GM12878 (cell line): ENCODE results near the gene BTG2. TPM values are rescaled to one million over a fixed set of nuclear protein-coding genes. Genes with fewer than 3 reads are reported as not detected.

Experiments
- CBX3 ChIP-seq: fragments of 200-600 bp; sonication (generic); IDR thresholded peaks from 2 replicates; pipeline ENCODE4 v1.6.1; 2016; ENCODE audit warnings: low read depth, borderline replicate concordance
- CHD2 ChIP-seq: IDR thresholded peaks from 2 replicates; pipeline ENCODE4 v1.6.1; 2011; ENCODE audit warnings: low read depth, low read length, improper control_type of control experiment, borderline replicate concordance
- EP300 ChIP-seq, 2 experiments: fragments of 150-350 bp in 1 of 2; IDR thresholded peaks; 2 replicates each; pipeline ENCODE4 v1.6.1; 2011 to 2012; ENCODE audit warnings: low read depth in 2 of 2, low read length in 2 of 2, borderline replicate concordance in 1 of 2, improper control_type of control experiment in 1 of 2, inconsistent platforms in 1 of 2; ENCODE audit not compliant: control insufficient read depth in 1 of 2
- HDGF ChIP-seq: fragments of 450-650 bp; IDR thresholded peaks from 2 replicates; pipeline ENCODE4 v1.6.1; 2016; ENCODE audit warnings: antibody characterized with exemption
- IKZF1 ChIP-seq: fragments of 450-650 bp; conservative IDR thresholded peaks from 2 replicates; pipeline ENCODE4 v1.6.1; 2017; ENCODE audit warnings: antibody characterized with exemption, mild to moderate bottlenecking
- IKZF2 ChIP-seq, 2 experiments: fragments of 450-650 bp; IDR thresholded peaks; 2 replicates each; pipeline ENCODE4 v1.6.1; 2017; ENCODE audit warnings: mild to moderate bottlenecking in 2 of 2, moderate library complexity in 2 of 2
- IRF3 ChIP-seq: fragments of 450-650 bp; IDR thresholded peaks from 2 replicates; pipeline ENCODE4 v1.6.1; 2014; ENCODE audit warnings: mild to moderate bottlenecking
- IRF4 ChIP-seq: IDR thresholded peaks from 2 replicates; pipeline ENCODE4 v1.6.1; 2011; ENCODE audit warnings: low read depth, low read length
- MEF2B ChIP-seq: fragments of 450-650 bp; IDR thresholded peaks from 2 replicates; pipeline ENCODE4 v1.6.1; 2018; ENCODE audit warnings: mild to moderate bottlenecking, moderate library complexity; ENCODE audit not compliant: partially characterized antibody, poor library complexity, severe bottlenecking
- NBN ChIP-seq: fragments of 450-650 bp; IDR thresholded peaks from 2 replicates; pipeline ENCODE4 v1.6.1; 2016
- NFIC ChIP-seq: IDR thresholded peaks from 2 replicates; pipeline ENCODE4 v1.6.1; 2012; ENCODE audit warnings: low read depth, mild to moderate bottlenecking, inconsistent platforms, low read length, moderate library complexity
- POU2F2 ChIP-seq: IDR thresholded peaks from 3 replicates; pipeline ENCODE4 v1.6.1; 2011; ENCODE audit warnings: low read depth, mild to moderate bottlenecking, low read length, borderline replicate concordance
- RB1 ChIP-seq: fragments of 450-650 bp; formaldehyde crosslinking; IDR thresholded peaks from 2 replicates; pipeline ENCODE4 v1.6.1; 2017; ENCODE audit warnings: mild to moderate bottlenecking, borderline replicate concordance
- SKIL ChIP-seq: fragments of 450-650 bp; IDR thresholded peaks from 2 replicates; pipeline ENCODE4 v1.6.1; 2017; ENCODE audit warnings: mild to moderate bottlenecking, low read depth, inconsistent platforms; ENCODE audit not compliant: poor library complexity, severe bottlenecking
- SRF ChIP-seq, 2 experiments: IDR thresholded peaks; 2 replicates each; pipeline ENCODE4 v1.6.1; 2011; ENCODE audit warnings: low read depth in 2 of 2, low read length in 2 of 2, mild to moderate bottlenecking in 1 of 2, moderate library complexity in 1 of 2
- STAT1 ChIP-seq: fragments of 450-650 bp; conservative IDR thresholded peaks from 2 replicates; pipeline ENCODE4 v1.6.1; 2014; ENCODE audit warnings: antibody characterized with exemption, mild to moderate bottlenecking
- SUPT20H ChIP-seq: IDR thresholded peaks from 2 replicates; pipeline ENCODE4 v1.6.1; 2011; ENCODE audit warnings: low read depth, mild to moderate bottlenecking, low read length, moderate library complexity, borderline replicate concordance; ENCODE audit not compliant: control insufficient read depth
- ZBTB11 ChIP-seq: fragments of 450-650 bp; formaldehyde crosslinking; IDR thresholded peaks from 2 replicates; pipeline ENCODE4 v1.5.0; 2022; ENCODE audit warnings: mild to moderate bottlenecking, missing genetic modification characterization
- ZNF24 ChIP-seq: fragments of 450-650 bp; IDR thresholded peaks from 2 replicates; pipeline ENCODE4 v1.6.1; 2017; ENCODE audit warnings: antibody characterized with exemption, mild to moderate bottlenecking
- polyA plus RNA-seq, 11 experiments: library from polyadenylated mRNA; depleted of rRNA in 4 of 11; unstranded in 6 of 11; stranded (reverse) in 5 of 11; fragments of >200 nt; fragmentation: Nextera tagmentation in 4 of 11; fragmentation: Illumina TruSeq in 1 of 11; extraction: Ambion mirVana in 4 of 11; extraction: Trizol in 1 of 11; gene quantifications; 1 replicate in 1 of 11; 2 replicates in 10 of 11; pipeline versions ENCODE4 v1.2.1 to v1.2.3, GENCODE V29; 2011 to 2016; ENCODE audit warnings: inconsistent platforms in 2 of 11, missing spikeins in 2 of 11, low read depth in 1 of 11
- total RNA-seq, 4 experiments: library from RNA; depleted of rRNA in 3 of 4; stranded (reverse); fragments of >200 nt in 3 of 4; fragmentation: Illumina TruSeq in 1 of 4; extraction: Trizol in 1 of 4; gene quantifications; 2 replicates each; pipeline versions ENCODE4 v1.2.1 to v1.2.3, GENCODE V29; 2013 to 2021

BTG2 gene
- total and polyA plus RNA-seq, 10 of the 15 experiments (the other 5 are each of a cell fraction or from before 2014, with no cell fraction given) = 23.3 to 160 (median 98.1) TPM

- TF ChIP-seq SKIL (peak; percentile 18), EP300 (IDR thresholded peaks at IDR 0.05; ENCODE audit: borderline replicate concordance in 1 of 2, control insufficient read depth in 1 of 2, low read depth in 2 of 2, low read length in 2 of 2) (peak; percentile 62 to 85; a peak in 3 of 4 replicates), IKZF2 (IDR thresholded peaks at IDR 0.05) (peak; percentile 95 to 97), HDGF (peak; percentile 91), POU2F2 (peak; percentile 50; the same call in 1 of the 3 replicates), NBN (peak; percentile 72; the same call in 1 of the 2 replicates), CHD2 (peak; percentile 21; the same call in 1 of the 2 replicates), NFIC (no peak), ZBTB11 (no peak), STAT1 (no peak), IRF4 (no peak), CBX3 (no peak), SUPT20H (no peak), SRF (IDR thresholded peaks at IDR 0.05; ENCODE audit: low read depth in 2 of 2, low read length in 2 of 2) (0 out of 4 replicates have a peak, but pooled peaks of 1 of the 2 experiments have one; percentile 8), IRF3 (no peak), IKZF1 (peak; percentile 98), RB1 (no peak), MEF2B (peak; percentile 86), ZNF24 (0 out of 2 replicates have a peak, but pooled peaks have one; percentile 5)
These were observed 21.7 kb downstream of the BTG2 start (continued) for GRCh38 chr1:203326830-203327683.
